ENCODE data around the gene FGG.

FGG gene

DNA sequence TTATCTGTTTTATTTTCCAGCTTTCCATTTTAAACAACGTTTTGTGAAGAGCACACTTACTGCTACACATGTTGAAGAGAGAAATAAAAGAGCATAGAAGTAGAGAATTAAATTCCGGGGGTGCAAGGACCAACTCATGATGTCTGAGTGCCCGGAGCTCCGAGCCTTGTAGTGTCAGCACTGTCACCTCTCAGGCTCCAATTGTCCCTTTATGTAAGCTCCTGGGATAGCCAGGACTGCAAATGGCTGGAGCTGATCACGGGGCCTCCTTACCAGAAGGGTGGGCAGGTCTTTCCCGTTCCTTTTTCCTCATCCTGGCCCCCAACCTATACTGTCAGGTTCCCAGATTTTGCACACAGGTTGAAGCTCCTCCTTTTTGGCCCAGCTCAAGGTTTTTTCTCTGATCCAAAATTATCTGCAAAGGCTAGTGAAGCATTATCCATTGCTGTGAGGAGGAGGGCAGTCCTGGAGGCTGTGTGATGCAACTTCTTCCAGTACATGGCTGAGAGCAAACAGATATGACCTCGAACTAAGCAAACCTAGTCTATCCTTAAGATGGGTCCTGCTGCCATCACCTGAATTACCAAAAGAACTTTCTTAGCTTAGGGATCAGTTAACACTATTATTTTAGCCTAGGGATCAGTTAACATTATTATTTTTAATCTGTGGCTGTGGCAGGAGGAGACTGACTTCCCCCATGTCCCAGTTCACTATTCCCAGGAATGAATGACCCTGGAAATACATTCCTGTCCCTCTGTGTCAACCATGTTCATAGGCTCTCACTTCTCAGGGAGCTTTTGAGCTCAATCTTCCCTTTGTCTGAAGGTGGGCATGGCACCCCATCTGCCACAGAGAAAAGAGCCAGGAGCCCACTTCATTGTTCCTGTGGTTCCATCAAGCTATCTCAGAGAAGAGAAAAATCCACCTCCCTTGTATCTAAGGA lies at the start of gene FGG:
Gene FGG (minus strand): TSS at position 185 of the 943 bp plus-strand sequence. CDS start 47 bp downstream, at position 138.
- TF ChIP-seq, protein P1, sequence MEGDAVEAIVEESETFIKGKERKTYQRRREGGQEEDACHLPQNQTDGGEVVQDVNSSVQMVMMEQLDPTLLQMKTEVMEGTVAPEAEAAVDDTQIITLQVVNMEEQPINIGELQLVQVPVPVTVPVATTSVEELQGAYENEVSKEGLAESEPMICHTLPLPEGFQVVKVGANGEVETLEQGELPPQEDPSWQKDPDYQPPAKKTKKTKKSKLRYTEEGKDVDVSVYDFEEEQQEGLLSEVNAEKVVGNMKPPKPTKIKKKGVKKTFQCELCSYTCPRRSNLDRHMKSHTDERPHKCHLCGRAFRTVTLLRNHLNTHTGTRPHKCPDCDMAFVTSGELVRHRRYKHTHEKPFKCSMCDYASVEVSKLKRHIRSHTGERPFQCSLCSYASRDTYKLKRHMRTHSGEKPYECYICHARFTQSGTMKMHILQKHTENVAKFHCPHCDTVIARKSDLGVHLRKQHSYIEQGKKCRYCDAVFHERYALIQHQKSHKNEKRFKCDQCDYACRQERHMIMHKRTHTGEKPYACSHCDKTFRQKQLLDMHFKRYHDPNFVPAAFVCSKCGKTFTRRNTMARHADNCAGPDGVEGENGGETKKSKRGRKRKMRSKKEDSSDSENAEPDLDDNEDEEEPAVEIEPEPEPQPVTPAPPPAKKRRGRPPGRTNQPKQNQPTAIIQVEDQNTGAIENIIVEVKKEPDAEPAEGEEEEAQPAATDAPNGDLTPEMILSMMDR (IDR thresholded peaks at IDR 0.05), result no peak

DNA sequence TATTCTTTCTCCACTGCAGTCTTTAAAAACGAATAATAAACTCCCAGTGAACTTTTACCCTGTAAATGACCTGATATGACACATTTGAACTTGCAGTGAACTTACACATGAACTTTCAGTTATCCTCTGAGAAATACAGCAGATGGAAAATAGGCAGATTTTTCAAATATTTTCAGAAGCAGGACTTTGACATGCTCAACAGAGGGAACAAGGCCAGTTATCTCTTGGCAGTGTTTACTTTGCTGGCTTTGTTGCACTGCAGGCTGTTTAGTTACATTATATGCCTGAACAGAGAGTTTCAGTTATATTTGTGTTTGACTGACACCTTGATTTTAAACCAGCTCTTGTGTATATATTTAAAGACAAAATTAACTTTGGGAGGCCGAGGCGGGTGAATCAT lies 47.6 kb upstream of the FGG start:
- TF ChIP-seq, protein P1 (IDR thresholded peaks at IDR 0.05), result no peak

DNA sequence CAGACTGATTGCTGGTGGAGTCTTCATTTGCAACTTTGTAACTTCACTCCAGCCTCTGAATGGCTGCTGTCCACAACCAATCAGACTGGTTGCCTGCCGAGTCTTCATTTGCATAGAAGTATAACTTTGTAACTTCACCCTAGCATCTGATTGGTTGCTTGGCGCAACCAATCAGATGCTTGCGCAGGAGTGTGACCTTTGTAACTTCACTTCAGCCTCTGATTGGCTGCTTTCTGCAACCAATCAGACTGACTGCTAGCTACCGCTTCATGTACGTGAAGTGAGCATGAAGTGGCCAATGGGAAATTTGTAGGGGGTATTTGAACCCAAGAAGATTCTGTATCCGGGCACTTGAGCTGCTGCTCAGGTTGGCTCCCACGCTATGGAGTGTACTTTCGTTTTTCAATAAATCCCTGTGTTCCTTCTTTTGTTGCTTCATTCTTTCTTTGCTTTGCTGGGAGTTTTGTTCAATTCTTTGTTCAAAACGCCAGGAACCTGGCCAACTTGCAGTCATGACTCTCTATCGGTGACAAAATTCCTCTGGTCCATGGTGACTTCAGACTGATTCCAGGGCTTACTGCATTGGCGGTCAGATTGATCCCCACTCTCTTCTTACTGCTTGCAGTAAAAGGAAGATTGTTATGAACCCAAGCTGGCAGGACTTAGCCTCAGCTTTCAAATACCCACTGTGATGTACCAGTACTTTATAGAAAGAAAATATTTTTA lies 46.4 kb upstream of the FGG start:
- TF ChIP-seq, protein P1 (IDR thresholded peaks at IDR 0.05), result no peak

DNA sequence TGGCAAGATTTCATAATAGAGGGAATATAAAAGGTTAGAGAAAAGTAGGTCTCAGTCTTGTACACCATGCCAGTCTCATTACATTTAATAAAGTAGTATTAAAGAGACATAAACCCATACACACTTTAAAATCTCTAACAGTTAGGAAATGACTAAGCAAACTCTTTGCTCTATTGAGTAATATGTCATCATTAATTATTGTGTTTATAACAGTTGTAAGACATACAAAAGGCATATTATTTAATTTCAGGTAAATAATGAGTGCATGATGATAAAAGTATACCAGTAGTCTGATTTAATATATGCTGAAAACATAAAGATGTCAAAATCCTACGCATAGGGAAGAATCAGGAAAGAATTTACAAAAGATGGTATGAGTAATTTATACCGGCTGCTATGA lies 31.0 kb upstream of the FGG start:
- TF ChIP-seq, protein P1 (IDR thresholded peaks at IDR 0.05), result no peak

DNA sequence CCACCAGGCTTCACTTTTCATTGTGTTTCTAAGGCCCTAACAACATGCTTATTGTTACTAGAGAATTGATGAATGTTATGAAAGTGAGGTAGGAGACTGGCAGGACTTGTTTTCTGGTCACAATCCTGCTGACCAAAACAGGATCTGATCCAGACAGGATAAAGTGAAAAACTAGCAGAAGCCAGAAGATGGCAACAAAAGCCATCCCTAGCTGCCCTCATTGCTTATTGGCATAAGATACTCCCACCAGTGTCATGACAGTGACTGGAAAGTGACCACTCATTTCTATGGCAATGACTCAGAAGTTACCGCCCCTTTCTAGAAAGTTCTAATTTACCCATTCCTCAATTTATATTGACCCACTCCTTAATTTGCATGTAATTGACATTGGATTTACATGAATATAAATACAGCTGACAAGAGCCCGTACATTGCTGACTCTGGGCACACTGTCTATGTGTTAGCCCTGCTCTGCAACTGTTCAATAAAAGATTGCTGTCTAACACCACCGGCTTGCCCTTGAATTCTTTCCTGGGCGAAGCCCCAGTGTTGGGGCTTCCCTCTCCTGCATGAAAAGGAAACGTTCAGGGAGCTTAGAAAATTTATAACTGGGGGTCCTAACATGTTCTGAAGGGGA lies 30.0 kb upstream of the FGG start:
- TF ChIP-seq, protein P1 (IDR thresholded peaks at IDR 0.05), result no peak

DNA sequence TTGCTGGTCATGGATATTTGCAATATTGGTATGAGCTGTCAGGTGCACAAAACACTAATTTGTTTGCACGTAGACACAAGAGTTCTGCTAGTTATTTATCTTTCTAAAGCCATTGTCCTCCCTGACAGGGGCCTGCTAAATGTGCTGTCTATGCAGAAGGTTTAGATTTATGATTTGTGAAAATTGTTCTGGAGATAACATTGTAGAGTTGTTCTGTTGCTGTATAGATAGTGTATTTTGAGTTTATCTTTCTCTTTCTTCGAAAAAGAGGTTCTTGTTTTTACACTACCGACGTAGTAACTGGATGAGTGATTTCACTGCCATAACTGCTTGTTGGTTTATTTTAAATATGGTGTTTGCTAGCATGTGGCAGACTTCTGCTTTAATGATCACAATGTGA lies 28.5 kb upstream of the FGG start:
- TF ChIP-seq, protein P1 (IDR thresholded peaks at IDR 0.05), result no peak

DNA sequence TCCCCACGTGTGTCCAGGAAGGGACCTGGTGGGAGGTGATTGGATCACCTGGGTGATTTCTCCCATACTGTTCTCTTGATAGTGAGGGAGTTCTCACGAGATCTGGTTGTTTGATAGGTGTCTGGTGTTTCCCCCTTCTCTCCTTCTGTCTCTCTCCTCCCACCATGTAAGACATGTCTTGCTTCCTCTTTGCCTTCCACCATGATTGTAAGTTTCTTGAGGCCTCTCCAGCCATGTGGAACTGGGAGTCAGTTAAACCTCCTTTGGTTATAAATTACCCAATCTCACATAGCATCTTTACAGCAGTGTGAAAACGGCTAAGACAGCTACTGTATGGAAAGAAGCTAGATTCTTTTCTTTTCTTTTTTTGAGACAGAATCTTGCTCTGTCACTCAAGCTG lies 21.6 kb upstream of the FGG start:
- TF ChIP-seq, protein P1 (IDR thresholded peaks at IDR 0.05), result no peak

Measured in LNCAP (cell line).